K562 (cell line): ENCODE data around the gene LRRIQ4. TPM values are rescaled to one million over a fixed set of nuclear protein-coding genes. Genes with fewer than 3 reads are reported as not detected.

Experiments
- DIDO1 ChIP-seq: fragments of 450-650 bp; IDR thresholded peaks from 2 replicates; pipeline ENCODE4 v1.6.1; 2016; ENCODE audit warnings: low read depth, missing biosample characterization, missing genetic modification characterization
- HMG20B ChIP-seq: fragments of 250-450 bp; sonication (Bioruptor Pico); IDR thresholded peaks from 2 replicates; pipeline ENCODE4 v1.5.0; 2021; ENCODE audit warnings: mild to moderate bottlenecking
- NFXL1 ChIP-seq: fragments of 450-650 bp; formaldehyde crosslinking; IDR thresholded peaks from 2 replicates; pipeline ENCODE4 v1.4.0; 2021; ENCODE audit warnings: mild to moderate bottlenecking
- RAD51 ChIP-seq: fragments of 450-650 bp; IDR thresholded peaks from 2 replicates; pipeline ENCODE4 v1.7.1; 2016; ENCODE audit warnings: low read depth, mild to moderate bottlenecking, borderline replicate concordance
- RNF2 ChIP-seq: sonication (generic); IDR thresholded peaks from 2 replicates; pipeline ENCODE4 v1.6.1; 2016
- TAF7 ChIP-seq: fragments of 450-650 bp; IDR thresholded peaks from 2 replicates; pipeline ENCODE4 v1.6.1; 2016; ENCODE audit warnings: missing genetic modification characterization, missing compliant biosample characterization
- ZNF184 ChIP-seq: sonication (generic); formaldehyde crosslinking; IDR thresholded peaks from 2 replicates; pipeline ENCODE4 v1.5.0; 2020; ENCODE audit warnings: missing genetic modification reagents
- ZNF274 ChIP-seq: IDR thresholded peaks from 2 replicates; pipeline ENCODE4 v1.6.1; 2011; ENCODE audit warnings: low read depth, mild to moderate bottlenecking, low read length, moderate library complexity, borderline replicate concordance
- ZNF764 ChIP-seq: fragments of 250-450 bp; sonication (Bioruptor Pico); IDR thresholded peaks from 2 replicates; pipeline ENCODE4 v1.4.0; 2020; ENCODE audit warnings: low read depth, mild to moderate bottlenecking, moderate library complexity
- polyA plus RNA-seq, 8 experiments: library from polyadenylated mRNA; depleted of rRNA in 4 of 8; stranded (reverse) in 5 of 8; unstranded in 3 of 8; fragments of >200 nt; fragmentation: Nextera tagmentation in 2 of 8; fragmentation: Illumina TruSeq in 1 of 8; extraction: Ambion mirVana in 2 of 8; extraction: Trizol in 1 of 8; gene quantifications; 2 replicates each; pipeline versions ENCODE4 v1.2.1 to v1.2.3, GENCODE V29; 2011 to 2014; ENCODE audit warnings: inconsistent platforms in 1 of 8, missing spikeins in 1 of 8
- total RNA-seq, 7 experiments: library from RNA; depleted of rRNA in 6 of 7; stranded (reverse); fragments of >200 nt in 6 of 7; fragmentation: Illumina TruSeq in 2 of 7; extraction: Trizol in 2 of 7; gene quantifications; 2 replicates each; pipeline versions ENCODE4 v1.2.1 to v1.2.3, GENCODE V29; 2011 to 2021; ENCODE audit warnings: low replicate concordance in 1 of 7
- TF ChIP-seq, protein P1 (sequence below): fragments of 250-450 bp; sonication (Bioruptor Pico); IDR thresholded peaks from 2 replicates; pipeline ENCODE4 v1.4.0; 2020; ENCODE audit warnings: mild to moderate bottlenecking, moderate library complexity
- TF ChIP-seq, protein P2 (sequence below): fragments of 250-450 bp; sonication (Bioruptor Pico); IDR thresholded peaks from 2 replicates; pipeline ENCODE4 v1.8.0; 2022; ENCODE audit warnings: inconsistent platforms, mild to moderate bottlenecking, moderate library complexity, borderline replicate concordance
- TF ChIP-seq, protein P3 (sequence below): fragments of 150-350 bp; IDR thresholded peaks from 2 replicates; pipeline ENCODE4 v1.6.1; 2014; ENCODE audit warnings: low read depth, mild to moderate bottlenecking, low read length, borderline replicate concordance
- TF ChIP-seq, protein P4 (sequence below): sonication (generic); formaldehyde crosslinking; IDR thresholded peaks from 2 replicates; pipeline ENCODE4 v1.8.1; 2023; ENCODE audit warnings: mild to moderate bottlenecking, missing genetic modification reagents
- TF ChIP-seq, protein P5 (sequence below): fragments of 450-650 bp; IDR thresholded peaks from 2 replicates; pipeline ENCODE4 v1.6.1; 2016
- TF ChIP-seq, protein P6 (sequence below), 2 experiments: fragments of 200-800 bp in 1 of 2; sonication (Bioruptor generic) in 1 of 2; sonication (generic) in 1 of 2; formaldehyde crosslinking in 1 of 2; IDR thresholded peaks in 1 of 2; conservative IDR thresholded peaks in 1 of 2; 2 replicates each; pipeline versions ENCODE4 v1.5.0 to v1.6.1; 2016 to 2020; ENCODE audit warnings: missing compliant biosample characterization in 1 of 2, missing genetic modification characterization in 1 of 2, missing genetic modification reagents in 1 of 2

LRRIQ4 gene
- total and polyA plus RNA-seq, 9 of the 15 experiments (the other 6 are each of a cell fraction or from before 2014, with no cell fraction given): not detected

DNA sequence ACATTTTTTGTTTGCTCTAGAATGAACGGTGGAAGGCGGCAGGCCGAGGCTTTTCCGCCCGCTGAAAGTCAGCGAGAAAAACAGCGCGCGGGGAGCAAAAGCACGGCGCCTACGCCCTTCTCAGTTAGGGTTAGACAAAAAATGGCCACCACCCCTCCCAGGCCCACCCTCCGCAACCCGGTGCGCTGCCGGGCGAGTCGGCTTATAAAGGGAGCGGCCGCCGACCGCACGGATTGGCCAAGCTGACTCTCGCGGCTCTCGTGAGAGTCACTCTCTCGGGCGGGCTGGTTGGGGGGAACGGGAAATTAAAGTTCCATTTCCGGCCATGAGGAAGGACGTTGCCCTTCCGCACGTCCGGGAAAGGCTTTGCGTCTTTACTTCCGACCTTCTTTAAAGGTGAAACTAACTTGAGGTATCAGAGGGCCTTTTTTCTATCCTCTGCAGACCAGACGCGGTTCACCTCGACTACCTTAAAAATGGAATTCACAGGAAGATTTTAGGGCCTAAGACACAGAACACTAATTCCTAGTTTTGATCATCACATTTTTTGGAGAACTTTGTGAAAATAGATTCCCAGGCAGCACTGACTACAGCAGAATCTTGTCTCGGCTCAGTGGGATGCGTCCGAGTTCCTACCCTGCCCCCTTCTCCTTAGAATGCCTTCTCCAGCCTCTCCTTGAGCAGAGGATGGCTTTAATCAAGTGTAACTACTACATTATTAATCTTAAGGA is 47.6 kb upstream of the LRRIQ4 start, which contains the start of gene TERC (continued):
- TF ChIP-seq, protein P1, sequence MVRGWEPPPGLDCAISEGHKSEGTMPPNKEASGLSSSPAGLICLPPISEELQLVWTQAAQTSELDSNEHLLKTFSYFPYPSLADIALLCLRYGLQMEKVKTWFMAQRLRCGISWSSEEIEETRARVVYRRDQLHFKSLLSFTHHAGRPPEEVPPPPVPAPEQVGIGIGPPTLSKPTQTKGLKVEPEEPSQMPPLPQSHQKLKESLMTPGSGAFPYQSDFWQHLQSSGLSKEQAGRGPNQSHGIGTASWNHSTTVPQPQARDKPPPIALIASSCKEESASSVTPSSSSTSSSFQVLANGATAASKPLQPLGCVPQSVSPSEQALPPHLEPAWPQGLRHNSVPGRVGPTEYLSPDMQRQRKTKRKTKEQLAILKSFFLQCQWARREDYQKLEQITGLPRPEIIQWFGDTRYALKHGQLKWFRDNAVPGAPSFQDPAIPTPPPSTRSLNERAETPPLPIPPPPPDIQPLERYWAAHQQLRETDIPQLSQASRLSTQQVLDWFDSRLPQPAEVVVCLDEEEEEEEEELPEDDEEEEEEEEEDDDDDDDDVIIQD (CRISPR knock-in tag): 0 out of 2 replicates have a peak, but pooled peaks have one; percentile 8
- TF ChIP-seq, protein P2, sequence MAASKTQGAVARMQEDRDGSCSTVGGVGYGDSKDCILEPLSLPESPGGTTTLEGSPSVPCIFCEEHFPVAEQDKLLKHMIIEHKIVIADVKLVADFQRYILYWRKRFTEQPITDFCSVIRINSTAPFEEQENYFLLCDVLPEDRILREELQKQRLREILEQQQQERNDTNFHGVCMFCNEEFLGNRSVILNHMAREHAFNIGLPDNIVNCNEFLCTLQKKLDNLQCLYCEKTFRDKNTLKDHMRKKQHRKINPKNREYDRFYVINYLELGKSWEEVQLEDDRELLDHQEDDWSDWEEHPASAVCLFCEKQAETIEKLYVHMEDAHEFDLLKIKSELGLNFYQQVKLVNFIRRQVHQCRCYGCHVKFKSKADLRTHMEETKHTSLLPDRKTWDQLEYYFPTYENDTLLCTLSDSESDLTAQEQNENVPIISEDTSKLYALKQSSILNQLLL (CRISPR knock-in tag): no peak
- TF ChIP-seq, protein P3, sequence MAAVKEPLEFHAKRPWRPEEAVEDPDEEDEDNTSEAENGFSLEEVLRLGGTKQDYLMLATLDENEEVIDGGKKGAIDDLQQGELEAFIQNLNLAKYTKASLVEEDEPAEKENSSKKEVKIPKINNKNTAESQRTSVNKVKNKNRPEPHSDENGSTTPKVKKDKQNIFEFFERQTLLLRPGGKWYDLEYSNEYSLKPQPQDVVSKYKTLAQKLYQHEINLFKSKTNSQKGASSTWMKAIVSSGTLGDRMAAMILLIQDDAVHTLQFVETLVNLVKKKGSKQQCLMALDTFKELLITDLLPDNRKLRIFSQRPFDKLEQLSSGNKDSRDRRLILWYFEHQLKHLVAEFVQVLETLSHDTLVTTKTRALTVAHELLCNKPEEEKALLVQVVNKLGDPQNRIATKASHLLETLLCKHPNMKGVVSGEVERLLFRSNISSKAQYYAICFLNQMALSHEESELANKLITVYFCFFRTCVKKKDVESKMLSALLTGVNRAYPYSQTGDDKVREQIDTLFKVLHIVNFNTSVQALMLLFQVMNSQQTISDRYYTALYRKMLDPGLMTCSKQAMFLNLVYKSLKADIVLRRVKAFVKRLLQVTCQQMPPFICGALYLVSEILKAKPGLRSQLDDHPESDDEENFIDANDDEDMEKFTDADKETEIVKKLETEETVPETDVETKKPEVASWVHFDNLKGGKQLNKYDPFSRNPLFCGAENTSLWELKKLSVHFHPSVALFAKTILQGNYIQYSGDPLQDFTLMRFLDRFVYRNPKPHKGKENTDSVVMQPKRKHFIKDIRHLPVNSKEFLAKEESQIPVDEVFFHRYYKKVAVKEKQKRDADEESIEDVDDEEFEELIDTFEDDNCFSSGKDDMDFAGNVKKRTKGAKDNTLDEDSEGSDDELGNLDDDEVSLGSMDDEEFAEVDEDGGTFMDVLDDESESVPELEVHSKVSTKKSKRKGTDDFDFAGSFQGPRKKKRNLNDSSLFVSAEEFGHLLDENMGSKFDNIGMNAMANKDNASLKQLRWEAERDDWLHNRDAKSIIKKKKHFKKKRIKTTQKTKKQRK: no peak
- TF ChIP-seq RAD51: no peak
- TF ChIP-seq RNF2: 0 out of 2 replicates have a peak, but pooled peaks have one; percentile 25
- TF ChIP-seq, protein P4, sequence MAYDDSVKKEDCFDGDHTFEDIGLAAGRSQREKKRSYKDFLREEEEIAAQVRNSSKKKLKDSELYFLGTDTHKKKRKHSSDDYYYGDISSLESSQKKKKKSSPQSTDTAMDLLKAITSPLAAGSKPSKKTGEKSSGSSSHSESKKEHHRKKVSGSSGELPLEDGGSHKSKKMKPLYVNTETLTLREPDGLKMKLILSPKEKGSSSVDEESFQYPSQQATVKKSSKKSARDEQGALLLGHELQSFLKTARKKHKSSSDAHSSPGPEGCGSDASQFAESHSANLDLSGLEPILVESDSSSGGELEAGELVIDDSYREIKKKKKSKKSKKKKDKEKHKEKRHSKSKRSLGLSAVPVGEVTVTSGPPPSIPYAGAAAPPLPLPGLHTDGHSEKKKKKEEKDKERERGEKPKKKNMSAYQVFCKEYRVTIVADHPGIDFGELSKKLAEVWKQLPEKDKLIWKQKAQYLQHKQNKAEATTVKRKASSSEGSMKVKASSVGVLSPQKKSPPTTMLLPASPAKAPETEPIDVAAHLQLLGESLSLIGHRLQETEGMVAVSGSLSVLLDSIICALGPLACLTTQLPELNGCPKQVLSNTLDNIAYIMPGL (CRISPR knock-in tag): 0 out of 2 replicates have a peak, but pooled peaks have one; percentile 24
- TF ChIP-seq ZNF764 (CRISPR knock-in tag): no peak
- TF ChIP-seq DIDO1: no peak
- no peak for TF ChIP-seq NFXL1 (CRISPR knock-in tag)
- TF ChIP-seq, protein P5, sequence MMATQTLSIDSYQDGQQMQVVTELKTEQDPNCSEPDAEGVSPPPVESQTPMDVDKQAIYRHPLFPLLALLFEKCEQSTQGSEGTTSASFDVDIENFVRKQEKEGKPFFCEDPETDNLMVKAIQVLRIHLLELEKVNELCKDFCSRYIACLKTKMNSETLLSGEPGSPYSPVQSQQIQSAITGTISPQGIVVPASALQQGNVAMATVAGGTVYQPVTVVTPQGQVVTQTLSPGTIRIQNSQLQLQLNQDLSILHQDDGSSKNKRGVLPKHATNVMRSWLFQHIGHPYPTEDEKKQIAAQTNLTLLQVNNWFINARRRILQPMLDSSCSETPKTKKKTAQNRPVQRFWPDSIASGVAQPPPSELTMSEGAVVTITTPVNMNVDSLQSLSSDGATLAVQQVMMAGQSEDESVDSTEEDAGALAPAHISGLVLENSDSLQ: peak; percentile 8; the same call in 1 of the 2 replicates
- TF ChIP-seq, protein P6, sequence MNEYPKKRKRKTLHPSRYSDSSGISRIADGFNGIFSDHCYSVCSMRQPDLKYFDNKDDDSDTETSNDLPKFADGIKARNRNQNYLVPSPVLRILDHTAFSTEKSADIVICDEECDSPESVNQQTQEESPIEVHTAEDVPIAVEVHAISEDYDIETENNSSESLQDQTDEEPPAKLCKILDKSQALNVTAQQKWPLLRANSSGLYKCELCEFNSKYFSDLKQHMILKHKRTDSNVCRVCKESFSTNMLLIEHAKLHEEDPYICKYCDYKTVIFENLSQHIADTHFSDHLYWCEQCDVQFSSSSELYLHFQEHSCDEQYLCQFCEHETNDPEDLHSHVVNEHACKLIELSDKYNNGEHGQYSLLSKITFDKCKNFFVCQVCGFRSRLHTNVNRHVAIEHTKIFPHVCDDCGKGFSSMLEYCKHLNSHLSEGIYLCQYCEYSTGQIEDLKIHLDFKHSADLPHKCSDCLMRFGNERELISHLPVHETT (CRISPR knock-in tag; conservative IDR thresholded peaks at IDR 0.05 in 1 of 2, IDR thresholded peaks at IDR 0.05 in 1 of 2): no peak
- no peak for TF ChIP-seq ZNF274
- TF ChIP-seq HMG20B (CRISPR knock-in tag): no peak
- no peak for TF ChIP-seq ZNF184 (CRISPR knock-in tag)
- TF ChIP-seq TAF7 (tag): peak; percentile 20; the same call in 1 of the 2 replicates
